A549 (cell line): ENCODE measurements around the gene VEZT. TPM values are rescaled to one million over a fixed set of nuclear protein-coding genes. Genes with fewer than 3 reads are reported as not detected.
A peak's percentile ranks its signal among the peaks of the same experiment; 100 is the strongest.

ENCODE experiments used
- ATAC-seq, 2 experiments: fragments of 200-7000 bp in 1 of 2; fragments of >200 bp in 1 of 2; cut with Nextera tagmentation in 1 of 2; cut with Tn5 transposase in 1 of 2; 3 replicates each; pipeline versions ENCODE4 v1.8.0 to v1.9.1; 2018 to 2020; ENCODE audit warnings: mild to moderate bottlenecking in 1 of 2, moderate library complexity in 1 of 2
- CTCF ChIA-PET: fragments of 300-600 bp; sonication (Branson Sonifier 250); formaldehyde crosslinking; extraction: SDS; loops from one replicate; lab custom pipeline; 2021; ENCODE audit warnings: antibody characterized with exemption, inconsistent platforms; lab: Yijun Ruan, JAX
- POLR2A ChIA-PET: fragments of 350-600 bp; formaldehyde crosslinking; extraction: SDS; loops from one replicate; lab custom pipeline; 2021; ENCODE audit warnings: antibody characterized with exemption, inconsistent platforms; lab: Yijun Ruan, JAX
- DNase-seq, 2 experiments: peaks; one replicate each; pipeline versions ENCODE4 v3.0.0 to v3.0.0-alpha.2; 2011 to 2016; ENCODE audit warnings: low read depth in 1 of 2, low spot score in 1 of 2
- FAIRE-seq: peaks from 2 replicates; lab custom pipeline; 2011; peaks lifted over from hg19 to GRCh38; lab: Jason Lieb, UNC
- H3K27ac ChIP-seq, 2 experiments: fragments of >200 bp; sonication (Bioruptor Twin); formaldehyde crosslinking; 3 replicates each; pipeline ENCODE4 v1.5.1; 2016 to 2017
- H3K4me1 ChIP-seq: fragments of >200 bp; sonication (Bioruptor Twin); formaldehyde crosslinking; 3 replicates; pipeline ENCODE4 v1.6.1; 2016
- H3K4me2 ChIP-seq: fragments of >200 bp; sonication (Bioruptor Twin); formaldehyde crosslinking; 3 replicates; pipeline ENCODE4 v1.6.1; 2016
- H3K4me3 ChIP-seq: fragments of >200 bp; sonication (Bioruptor Twin); formaldehyde crosslinking; 3 replicates; pipeline ENCODE4 v1.5.1; 2016
- H3K9me3 ChIP-seq: fragments of >200 bp; sonication (Bioruptor Twin); formaldehyde crosslinking; 3 replicates; pipeline ENCODE4 v1.6.1; 2016
- BHLHE40 ChIP-seq: IDR thresholded peaks from 2 replicates; pipeline ENCODE4 v1.6.1; 2012; ENCODE audit warnings: low read depth, low read length, inconsistent platforms
- CBX8 ChIP-seq: fragments of 200-600 bp; sonication (generic); IDR thresholded peaks from 2 replicates; pipeline ENCODE4 v1.6.1; 2016
- CEBPB ChIP-seq, 2 experiments: fragments of >200 bp in 1 of 2; sonication (Bioruptor Twin) in 1 of 2; formaldehyde crosslinking in 1 of 2; IDR thresholded peaks; 2 replicates each; pipeline ENCODE4 v1.6.1; 2012 to 2016
- CHD2 ChIP-seq: fragments of 150-350 bp; IDR thresholded peaks from 2 replicates; pipeline ENCODE4 v1.6.1; 2014; ENCODE audit warnings: low read length; ENCODE audit not compliant: partially characterized antibody
- E2F6 ChIP-seq: IDR thresholded peaks from 2 replicates; pipeline ENCODE4 v1.6.1; 2012; ENCODE audit warnings: low read depth, borderline replicate concordance
- EHF ChIP-seq: fragments of 250-450 bp; sonication (Bioruptor Pico); IDR thresholded peaks from 2 replicates; pipeline ENCODE4 v1.5.0; 2020; ENCODE audit warnings: mild to moderate bottlenecking
- EHMT2 ChIP-seq: fragments of 200-600 bp; sonication (generic); IDR thresholded peaks from 2 replicates; pipeline ENCODE4 v1.6.1; 2016; ENCODE audit warnings: antibody characterized with exemption, low read depth, mild to moderate bottlenecking, moderate library complexity
- EP300 ChIP-seq, 2 experiments: fragments of >200 bp; sonication (Bioruptor Twin); formaldehyde crosslinking; IDR thresholded peaks; 2 replicates in 1 of 2; 3 replicates in 1 of 2; pipeline ENCODE4 v1.6.1; 2016 to 2017
- ESRRA ChIP-seq: fragments of 150-350 bp; IDR thresholded peaks from 2 replicates; pipeline ENCODE4 v1.6.1; 2014; ENCODE audit warnings: mild to moderate bottlenecking, low read length, borderline replicate concordance
- FOSB ChIP-seq: fragments of 250-450 bp; sonication (Bioruptor Pico); IDR thresholded peaks from 2 replicates; pipeline ENCODE4 v1.5.0; 2020; ENCODE audit warnings: mild to moderate bottlenecking, moderate library complexity
- FOXS1 ChIP-seq: fragments of 250-450 bp; sonication (Bioruptor Pico); IDR thresholded peaks from 2 replicates; pipeline ENCODE4 v1.5.0; 2020; ENCODE audit warnings: mild to moderate bottlenecking, moderate library complexity
- GATA3 ChIP-seq: IDR thresholded peaks from 2 replicates; pipeline ENCODE4 v1.6.1; 2012; ENCODE audit warnings: borderline replicate concordance
- HES2 ChIP-seq: fragments of >200 bp; sonication (Bioruptor Twin); formaldehyde crosslinking; IDR thresholded peaks from 2 replicates; pipeline ENCODE4 v1.6.1; 2016
- HEYL ChIP-seq: fragments of 250-450 bp; sonication (Bioruptor Pico); IDR thresholded peaks from 2 replicates; pipeline ENCODE4 v1.8.0; 2021; ENCODE audit warnings: mild to moderate bottlenecking, moderate library complexity
- HMGXB4 ChIP-seq: fragments of 250-450 bp; sonication (Bioruptor Pico); IDR thresholded peaks from 2 replicates; pipeline ENCODE4 v1.5.0; 2021; ENCODE audit warnings: mild to moderate bottlenecking, moderate library complexity, borderline replicate concordance
- HOXA7 ChIP-seq: fragments of 250-450 bp; sonication (Bioruptor Pico); IDR thresholded peaks from 2 replicates; pipeline ENCODE4 v1.5.0; 2020; ENCODE audit warnings: mild to moderate bottlenecking, moderate library complexity
- HOXB13 ChIP-seq: fragments of 250-450 bp; sonication (Bioruptor Pico); IDR thresholded peaks from 2 replicates; pipeline ENCODE4 v1.5.0; 2020; ENCODE audit warnings: low read depth, mild to moderate bottlenecking, moderate library complexity
- JUNB ChIP-seq: fragments of >200 bp; sonication (Bioruptor Twin); formaldehyde crosslinking; IDR thresholded peaks from 2 replicates; pipeline ENCODE4 v1.6.1; 2016
- MYC ChIP-seq: IDR thresholded peaks from 2 replicates; pipeline ENCODE4 v1.6.1; 2012; ENCODE audit warnings: mild to moderate bottlenecking, inconsistent platforms, low read length, improper control_type of control experiment, borderline replicate concordance
- NPAS2 ChIP-seq: fragments of 250-450 bp; sonication (Bioruptor Pico); IDR thresholded peaks from 2 replicates; pipeline ENCODE4 v1.8.0; 2022; ENCODE audit warnings: mild to moderate bottlenecking, moderate library complexity, borderline replicate concordance
- NR3C1 ChIP-seq: fragments of >200 bp; sonication (Bioruptor Twin); formaldehyde crosslinking; IDR thresholded peaks from 3 replicates; pipeline ENCODE4 v1.6.1; 2017
- PHF8 ChIP-seq: fragments of 200-600 bp; sonication (generic); IDR thresholded peaks from 2 replicates; pipeline ENCODE4 v1.6.1; 2016; ENCODE audit warnings: low read depth, mild to moderate bottlenecking, antibody characterized with exemption, moderate library complexity, borderline replicate concordance
- RCOR1 ChIP-seq: fragments of 150-350 bp; IDR thresholded peaks from 2 replicates; pipeline ENCODE4 v1.6.1; 2014; ENCODE audit warnings: antibody characterized with exemption, low read length, low read depth
- SREBF2 ChIP-seq: fragments of 450-650 bp; IDR thresholded peaks from 2 replicates; pipeline ENCODE4 v1.6.1; 2014; ENCODE audit warnings: mild to moderate bottlenecking, moderate library complexity
- TFCP2L1 ChIP-seq: fragments of 250-450 bp; sonication (Bioruptor Pico); IDR thresholded peaks from 2 replicates; pipeline ENCODE4 v1.5.0; 2021; ENCODE audit warnings: mild to moderate bottlenecking
- TP53 ChIP-seq: fragments of 250-450 bp; sonication (Bioruptor Pico); IDR thresholded peaks from 2 replicates; pipeline ENCODE4 v1.5.0; 2021; ENCODE audit warnings: mild to moderate bottlenecking, moderate library complexity
- WGBS: methylation state at CpG from one replicate; pipeline ENCODE4 v1.1.6; 2017; ENCODE audit errors: missing lambda C conversion rate; 5-methylcytosine and 5-hydroxymethylcytosine counted together
- polyA plus RNA-seq, 4 experiments: library from polyadenylated mRNA; depleted of rRNA in 3 of 4; stranded (reverse); fragments of >200 nt; fragmentation: RNase III in 1 of 4; extraction: RNeasy Plus Mini Kit Qiagen cat#74134 plus additional on column Dnase treatment in 1 of 4; gene quantifications; 2 replicates in 3 of 4; 3 replicates in 1 of 4; pipeline ENCODE4 v1.2.3, GENCODE V29; 2011 to 2017

The VEZT gene
- polyA plus RNA-seq, 2 of the 4 experiments (the other 2 are of a cell fraction), result 87.1 to 259 TPM

- 0 out of 2 replicates have a peak, but pooled peaks have one; percentile 27 for TF ChIP-seq TFCP2L1 (CRISPR knock-in tag)
- TF ChIP-seq GATA3, result no peak
- peak; percentile 3; the same call in 1 of the 2 replicates for TF ChIP-seq FOSB (CRISPR knock-in tag)
- no peak for TF ChIP-seq FOXS1 (CRISPR knock-in tag)
- FAIRE-seq (no peak), DNase-seq (no peak), ATAC-seq (no peak)
- Histone ChIP-seq H3K27ac (peak overlapping the region; percentile 95 to 99), H3K4me3 (peak overlapping the region; percentile 35; the same call in 2 of the 3 replicates), H3K4me1 (peaks cover 78% of the 10 kb centered on the region), H3K9me3 (no peaks in the 10 kb centered on the region), H3K4me2 (peak overlapping the region; percentile 94)
- WGBS, result 33% methylated on average over 3 of the region's 3 CpGs
- CTCF ChIA-PET, result interaction anchor here (1.0 to 6.2 kb wide), 3 partner anchors 10 to 86 kb away, joined by 4 to 47 read pairs (median 9); partner anchors contain the start of genes FGD6 and VEZT
- POLR2A ChIA-PET, result interaction anchor here (3.0 to 4.6 kb wide), 2 partner anchors 14 to 29 kb away, joined by 13 to 27 read pairs; partner anchors contain the start of genes FGD6 and VEZT
Measured at GRCh38 chr12:95202691-95203486, 14.7 kb upstream of the VEZT start.

DNA sequence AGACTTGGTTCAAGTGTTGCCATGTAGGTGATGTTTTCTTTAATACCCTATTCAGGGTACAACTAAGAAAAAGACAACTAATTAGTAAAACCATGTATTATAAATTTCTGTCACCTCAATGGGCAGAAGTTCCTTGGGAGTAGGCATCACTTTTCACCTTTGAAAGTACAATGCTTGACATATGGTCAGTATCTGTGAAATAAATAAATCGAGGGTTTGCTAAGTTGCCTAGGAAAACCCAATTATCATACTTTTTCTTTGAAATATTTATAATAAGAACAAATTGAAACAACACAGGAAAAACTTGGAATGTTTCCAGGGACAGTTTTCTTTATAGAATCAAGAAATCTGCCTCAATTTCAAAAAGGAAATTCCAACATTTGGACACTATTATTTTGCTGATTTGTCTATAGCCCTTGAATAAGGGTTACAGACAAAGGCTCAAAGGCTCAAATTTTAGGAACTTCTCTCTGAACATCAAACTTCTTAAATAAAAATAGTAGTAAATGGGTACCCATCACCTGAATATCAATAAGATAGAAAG, 14.0 kb upstream of the VEZT start:
- no peak for DNase-seq
- H3K27ac ChIP-seq, result peak overlapping the region; percentile 95 to 99
- H3K4me2 ChIP-seq, result peak overlapping the region; percentile 94
- H3K4me3 ChIP-seq, result peak overlapping the region; percentile 35
- POLR2A ChIA-PET, result interaction anchor here (0.6 to 4.6 kb wide), 6 partner anchors 13 to 40 kb away, joined by 3 to 42 read pairs (median 8); partner anchors contain the start of genes FGD6 and VEZT
- 8% methylated on average over 1 of the region's 1 CpG for WGBS
- FAIRE-seq, result no peak
- H3K4me1 ChIP-seq, result peaks cover 77% of the 10 kb centered on the region
- CTCF ChIA-PET, result interaction anchor here (5.4 to 6.2 kb wide), 2 partner anchors 12 kb away, joined by 47 to 54 read pairs; partner anchors contain the start of genes FGD6 and VEZT
- ATAC-seq, result no peak
- TF ChIP-seq HOXA7 (CRISPR knock-in tag) (peak; percentile 82; the same call in 1 of the 2 replicates), EHF (CRISPR knock-in tag) (0 out of 2 replicates have a peak, but pooled peaks have one; percentile 16), FOSB (CRISPR knock-in tag) (0 out of 2 replicates have a peak, but pooled peaks have one; percentile 54), ESRRA (no peak)
- no peaks in the 10 kb centered on the region for H3K9me3 ChIP-seq

DNA sequence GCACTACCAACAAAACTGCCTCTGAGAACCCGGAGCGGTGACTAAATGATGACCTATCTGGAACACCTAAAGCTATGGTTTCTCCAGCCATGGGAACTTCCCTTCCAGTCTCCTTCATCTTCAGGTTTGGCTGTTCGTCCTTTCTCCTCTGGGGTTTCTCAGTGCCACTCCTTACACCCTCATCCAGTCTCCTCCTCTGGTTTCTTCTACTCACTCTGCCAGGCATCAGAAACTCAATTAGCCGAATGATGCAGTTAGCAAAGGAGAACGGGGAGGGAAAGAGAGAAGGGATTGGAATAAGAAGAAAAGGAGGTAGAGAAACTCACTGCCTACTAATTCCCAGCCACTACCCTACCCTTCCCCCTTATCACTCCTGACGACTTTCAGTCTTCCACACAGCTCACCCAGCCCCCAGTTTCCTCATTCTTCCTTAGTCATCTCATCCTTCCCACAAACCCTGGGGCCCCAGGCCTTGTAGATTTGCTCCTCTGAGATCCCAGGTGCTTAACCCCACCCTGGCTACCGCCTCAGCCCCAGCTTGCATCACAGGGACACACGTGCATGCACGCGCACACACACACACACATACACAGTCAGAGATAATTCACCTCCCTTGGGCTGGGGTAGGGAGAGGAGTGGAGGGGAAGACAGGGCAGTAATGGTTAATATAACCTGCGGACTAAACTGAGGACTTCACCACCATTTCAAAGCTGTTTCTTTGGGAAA, 13.3 kb upstream of the VEZT start:
- ChIA-PET CTCF (interaction anchor here (0.9 to 5.4 kb wide), 9 partner anchors 12 to 133 kb away, joined by 3 to 54 read pairs (median 4); partner anchors contain the start of genes FGD6, NR2C1 and VEZT), POLR2A (interaction anchor here (0.6 to 3.6 kb wide), 5 partner anchors 12 to 39 kb away, joined by 3 to 42 read pairs (median 7); partner anchors contain the start of genes FGD6 and VEZT)
- peak overlapping the region; percentile 35 for H3K4me3 ChIP-seq
- peaks cover 70% of the 10 kb centered on the region for H3K4me1 ChIP-seq
- peak; percentile 76 for FAIRE-seq
- peak; percentile 93 to 95 for ATAC-seq
- 2% methylated on average over 11 of the region's 11 CpGs for WGBS
- no peaks in the 10 kb centered on the region for H3K9me3 ChIP-seq
- H3K4me2 ChIP-seq, result peak overlapping the region; percentile 94
- peak; percentile 92 to 99 for DNase-seq
- H3K27ac ChIP-seq, result peak overlapping the region; percentile 95 to 99
- TF ChIP-seq E2F6, result peak; percentile 47; the same call in 1 of the 2 replicates
- peak; percentile 87 for TF ChIP-seq HEYL
- TF ChIP-seq NPAS2 (CRISPR knock-in tag), result peak; percentile 90
- TF ChIP-seq MYC, result peak; percentile 88
- TF ChIP-seq EP300 (IDR thresholded peaks at IDR 0.05), result peak; percentile 77 to 91; a peak in 4 of 5 replicates
- TF ChIP-seq HOXB13 (CRISPR knock-in tag), result 0 out of 2 replicates have a peak, but pooled peaks have one; percentile 83
- TF ChIP-seq HES2, result 0 out of 2 replicates have a peak, but pooled peaks have one; percentile 11
- TF ChIP-seq RCOR1, result no peak
- peak; percentile 90 to 95 for TF ChIP-seq CEBPB (IDR thresholded peaks at IDR 0.05)
- TF ChIP-seq CHD2, result peak; percentile 71
- TF ChIP-seq HMGXB4 (CRISPR knock-in tag), result 0 out of 2 replicates have a peak, but pooled peaks have one; percentile 22
- TF ChIP-seq BHLHE40, result peak; percentile 99
- TF ChIP-seq EHMT2, result no peak
- no peak for TF ChIP-seq PHF8
- TF ChIP-seq TP53 (CRISPR knock-in tag), result peak; percentile 68
- TF ChIP-seq NR3C1, result no peak
- TF ChIP-seq FOXS1 (CRISPR knock-in tag), result peak; percentile 79
- TF ChIP-seq JUNB, result peak; percentile 71
- no peak for TF ChIP-seq SREBF2
- no peak for TF ChIP-seq CBX8
